ENCODE results near the gene ZFP64. TPM values are rescaled to one million over a fixed set of nuclear protein-coding genes. Genes with fewer than 3 reads are reported as not detected.
A peak's percentile ranks its signal among the peaks of the same experiment; 100 is the strongest.

The ZFP64 gene
- total RNA-seq, 2 donors from 2014 or later, result 9.2 to 13.8 TPM

DNA sequence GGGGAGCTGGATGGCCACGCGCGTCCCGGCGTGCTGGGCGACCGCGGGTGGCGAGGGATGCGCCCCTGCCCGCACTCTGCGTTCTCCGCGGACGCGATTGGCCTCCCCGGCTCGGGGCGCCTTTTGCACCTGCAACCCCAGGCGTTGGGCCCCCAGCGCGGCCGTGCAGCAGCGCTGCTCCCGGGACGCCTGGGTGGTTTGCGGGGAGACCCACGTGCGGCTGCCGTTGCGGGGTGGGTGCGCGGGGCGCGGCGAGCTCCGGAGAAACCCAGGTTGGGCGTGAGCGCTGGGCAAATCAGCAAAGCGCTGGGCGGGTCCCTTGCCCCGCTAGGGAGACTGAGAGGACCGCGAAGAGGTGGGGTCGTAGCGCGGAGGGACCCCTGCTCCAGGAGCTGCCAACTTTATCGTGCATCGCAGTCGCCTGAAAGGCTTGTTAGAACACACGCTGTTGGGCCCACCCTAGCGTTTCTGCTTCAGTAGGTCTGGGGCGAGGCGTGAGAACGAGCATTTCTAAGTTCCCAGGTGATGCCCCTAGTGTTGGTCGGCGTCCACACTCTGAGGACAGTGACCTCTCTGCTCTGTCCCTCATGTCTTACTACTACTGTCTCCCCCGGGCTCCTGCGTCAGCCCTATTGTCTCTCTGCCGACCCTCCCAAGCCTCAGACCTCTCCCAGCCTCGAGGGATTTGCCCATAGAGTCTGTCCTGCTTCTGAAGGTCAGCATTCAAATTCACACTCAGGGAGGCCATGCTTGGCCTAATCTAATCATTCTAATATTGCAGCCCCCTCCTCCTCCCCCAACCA, 538 bp upstream of the ZFP64 start:
- H3K4me1 Mint-ChIP-seq (ENCODE audit: low read depth in 2 of 2), result peaks cover 10 to 15% of the 10 kb centered on the region in 2 donors

DNA sequence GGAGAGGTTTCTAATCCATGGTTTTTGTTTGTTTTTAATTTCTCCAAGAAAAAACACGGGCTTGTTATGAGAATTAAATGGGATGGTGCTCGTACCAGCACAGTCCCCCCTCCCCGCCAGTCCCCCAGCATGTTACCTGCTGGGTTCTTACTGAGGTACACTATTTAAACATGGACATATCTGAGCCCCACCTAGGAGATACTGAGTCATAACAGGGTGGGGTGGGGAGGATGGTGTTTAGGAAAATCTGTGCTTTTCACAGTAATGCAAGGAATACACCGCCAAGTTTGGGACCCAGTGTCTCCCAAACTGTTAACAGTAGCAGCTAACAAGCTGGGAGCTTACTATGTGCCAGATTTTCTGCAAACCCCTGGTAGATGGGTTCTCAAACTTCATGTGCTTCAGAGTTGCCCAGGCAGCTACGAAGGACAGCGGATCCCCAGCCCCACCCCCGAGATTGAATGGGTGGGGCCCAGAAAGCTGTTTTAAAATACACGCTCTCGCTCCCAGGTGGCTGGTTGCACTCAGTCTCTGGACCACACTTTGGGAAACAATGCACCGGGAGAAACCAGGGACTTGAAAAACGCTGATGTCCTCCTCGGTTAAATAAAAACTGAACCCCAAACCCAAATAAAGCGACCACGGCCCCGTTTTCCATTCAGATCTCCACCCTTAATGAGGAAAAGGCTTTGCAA, 995 bp downstream of the ZFP64 start:
- Mint-ChIP-seq H3K9me3 (no peaks in the 10 kb centered on the region), H3K4me1 (ENCODE audit: low read depth in 2 of 2) (peaks cover 10 to 15% of the 10 kb centered on the region in 2 donors), H3K27me3 (no peaks in the 10 kb centered on the region), H3K27ac (peak overlapping the region; percentile 78 to 88), H3K4me3 (peak overlapping the region; percentile 87), H3K36me3 (no peaks in the 10 kb centered on the region)
- DNase-seq (ENCODE audit: low spot score) (no peak), ATAC-seq (peak in 1 of 2 donors; percentile 36)

More for the DNA sequence above, 538 bp upstream of the ZFP64 start:
- Mint-ChIP-seq H3K9me3 (no peaks in the 10 kb centered on the region), H3K4me3 (peak overlapping the region; percentile 87), H3K27me3 (no peaks in the 10 kb centered on the region), H3K27ac (peak overlapping the region; percentile 78 to 88), H3K36me3 (no peaks in the 10 kb centered on the region)
- ATAC-seq (peak; percentile 60 to 67), DNase-seq (ENCODE audit: low spot score) (peak; percentile 74)

DNA sequence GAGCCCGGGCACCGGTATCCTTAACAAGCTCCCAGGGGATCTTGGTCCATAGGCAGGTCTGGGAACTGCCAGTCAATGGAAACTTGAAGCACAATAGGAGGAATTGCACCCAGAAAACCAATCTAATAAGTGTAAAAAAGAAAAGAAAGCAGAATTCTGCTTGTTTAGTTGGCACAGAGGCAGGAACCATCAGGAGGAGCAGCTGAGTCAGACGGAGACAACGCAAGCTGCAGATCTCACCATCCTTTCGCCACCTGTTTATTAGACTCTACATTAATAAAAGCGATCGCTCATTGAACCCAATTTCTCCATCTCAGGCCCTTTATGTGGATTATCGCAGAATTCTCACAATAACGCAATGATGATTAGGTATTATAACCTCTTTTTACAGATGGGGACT, 9.8 kb downstream of the ZFP64 start:
- H3K27me3 Mint-ChIP-seq, result no peaks in the 10 kb centered on the region
- H3K27ac Mint-ChIP-seq, result no peak overlapping the region

DNA sequence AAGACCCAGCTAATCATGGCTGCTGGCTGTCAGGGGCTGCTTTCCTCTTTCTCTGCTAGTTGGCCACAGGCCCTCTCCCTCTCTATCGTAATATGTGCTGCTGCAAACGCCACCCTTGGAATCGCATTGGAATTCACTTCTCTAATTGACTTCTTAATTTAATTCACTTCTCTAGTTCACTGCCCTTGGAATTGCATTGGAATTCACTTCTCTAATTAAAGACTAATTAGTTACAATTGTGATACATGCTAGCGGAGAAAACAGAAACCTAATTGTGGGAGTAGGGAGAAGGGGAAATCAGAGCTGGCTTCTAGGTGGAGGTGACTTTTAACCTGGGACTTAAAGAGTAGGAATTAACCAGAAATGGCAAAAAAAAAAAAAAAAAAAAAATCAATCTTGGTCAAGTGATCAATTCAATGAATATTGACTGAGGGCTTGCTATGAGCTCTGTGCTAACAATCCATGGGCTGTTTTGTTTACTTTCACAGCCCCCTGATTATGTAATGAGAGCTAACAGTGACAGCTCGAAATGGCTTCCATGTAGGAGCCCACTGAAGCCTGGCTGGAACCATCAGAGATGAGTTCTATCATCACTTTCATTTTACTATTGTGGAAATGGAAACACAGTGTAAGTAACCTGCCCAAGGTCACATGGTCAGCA, 11.3 kb downstream of the ZFP64 start:
- H3K9me3 Mint-ChIP-seq, result no peaks in the 10 kb centered on the region
- ATAC-seq, result no peak
- peak overlapping the region; percentile 62 for H3K4me3 Mint-ChIP-seq
- peaks cover 20 to 25% of the 10 kb centered on the region in 2 donors for H3K4me1 Mint-ChIP-seq (ENCODE audit: low read depth in 2 of 2)
- DNase-seq (ENCODE audit: low spot score), result no peak
- H3K27ac Mint-ChIP-seq, result peak overlapping the region; percentile 73 to 80
- no peaks in the 10 kb centered on the region for H3K27me3 Mint-ChIP-seq
- peaks cover 14% of the 10 kb centered on the region for H3K36me3 Mint-ChIP-seq

More for the DNA sequence above, 9.8 kb downstream of the ZFP64 start:
- ATAC-seq (no peak), DNase-seq (ENCODE audit: low spot score) (no peak)
- Mint-ChIP-seq H3K36me3 (peaks cover 14% of the 10 kb centered on the region), H3K4me3 (no peak overlapping the region), H3K9me3 (no peaks in the 10 kb centered on the region), H3K4me1 (ENCODE audit: low read depth in 2 of 2) (peaks cover 20 to 25% of the 10 kb centered on the region in 2 donors)

DNA sequence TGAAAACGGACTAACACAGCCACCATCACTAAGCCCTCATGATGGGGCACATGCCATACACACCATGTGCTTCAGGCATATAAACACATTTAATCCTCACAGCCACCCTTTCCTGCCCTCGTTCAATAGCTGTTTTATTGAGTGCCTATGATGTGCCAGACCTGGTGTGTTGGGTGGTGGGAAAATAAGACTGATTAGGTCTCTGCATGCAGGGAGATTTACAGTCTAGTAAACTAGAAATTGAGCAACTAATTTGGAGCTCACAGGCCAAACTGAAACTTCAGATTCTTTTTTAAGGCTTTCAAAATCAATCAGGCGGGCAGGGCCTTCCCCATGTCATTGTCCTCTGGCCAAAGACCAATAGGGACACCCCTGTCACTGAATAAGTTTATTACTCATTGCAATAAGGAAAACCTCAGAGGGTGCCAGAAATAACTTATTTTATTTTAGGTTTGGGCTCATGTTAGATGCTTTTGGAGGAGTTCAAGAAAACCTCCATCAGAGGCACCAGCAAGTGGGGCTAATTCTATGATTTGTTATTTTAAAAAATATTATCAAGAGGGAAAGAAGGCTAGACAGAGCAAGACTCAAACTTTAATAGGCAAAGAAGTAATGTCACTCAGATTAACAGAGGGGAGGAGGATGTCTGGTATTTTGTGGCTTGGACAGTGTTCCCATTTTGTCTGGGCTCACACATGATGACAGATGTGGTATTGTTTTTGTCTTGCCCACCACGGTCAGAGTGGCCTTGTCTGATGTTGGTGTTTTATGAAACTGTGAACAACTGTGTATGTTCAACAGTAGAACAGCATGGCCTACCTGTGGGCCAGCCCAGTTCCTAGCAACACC, 12.0 kb downstream of the ZFP64 start:
- H3K4me1 Mint-ChIP-seq (ENCODE audit: low read depth in 2 of 2), result peaks cover 20 to 25% of the 10 kb centered on the region in 2 donors
- no peak for DNase-seq (ENCODE audit: low spot score)
- peaks cover 14% of the 10 kb centered on the region for H3K36me3 Mint-ChIP-seq
- peak overlapping the region; percentile 62 for H3K4me3 Mint-ChIP-seq
- no peaks in the 10 kb centered on the region for H3K9me3 Mint-ChIP-seq
- ATAC-seq, result peak; percentile 92 to 93
- H3K27ac Mint-ChIP-seq, result peak overlapping the region; percentile 73 to 80
- H3K27me3 Mint-ChIP-seq, result no peaks in the 10 kb centered on the region

DNA sequence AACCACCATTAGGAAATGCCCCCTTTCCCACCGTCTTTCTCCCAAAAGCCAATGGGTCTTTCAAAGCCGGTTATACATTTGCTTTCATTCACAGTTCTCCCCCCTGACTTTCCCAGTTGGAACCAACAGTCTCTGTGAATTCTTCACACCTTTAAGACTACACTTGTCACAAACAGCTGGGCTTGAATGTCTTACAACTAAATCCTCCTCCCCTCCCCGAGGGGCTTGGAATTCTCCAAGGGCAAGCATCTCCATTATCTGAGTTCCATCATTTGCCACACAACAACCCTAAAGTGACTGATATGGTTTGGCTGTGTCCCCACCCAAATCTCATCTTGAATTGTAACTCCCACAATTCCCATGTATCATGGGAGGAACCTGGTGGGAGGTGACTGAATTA, 12.9 kb downstream of the ZFP64 start:
- Mint-ChIP-seq H3K4me1 (ENCODE audit: low read depth in 2 of 2) (peaks cover 20 to 25% of the 10 kb centered on the region in 2 donors), H3K36me3 (peaks cover 14% of the 10 kb centered on the region), H3K4me3 (peak overlapping the region; percentile 62), H3K9me3 (no peaks in the 10 kb centered on the region), H3K27me3 (no peaks in the 10 kb centered on the region), H3K27ac (peak overlapping the region; percentile 73 to 80)
- ATAC-seq, result no peak
- no peak for DNase-seq (ENCODE audit: low spot score)

DNA sequence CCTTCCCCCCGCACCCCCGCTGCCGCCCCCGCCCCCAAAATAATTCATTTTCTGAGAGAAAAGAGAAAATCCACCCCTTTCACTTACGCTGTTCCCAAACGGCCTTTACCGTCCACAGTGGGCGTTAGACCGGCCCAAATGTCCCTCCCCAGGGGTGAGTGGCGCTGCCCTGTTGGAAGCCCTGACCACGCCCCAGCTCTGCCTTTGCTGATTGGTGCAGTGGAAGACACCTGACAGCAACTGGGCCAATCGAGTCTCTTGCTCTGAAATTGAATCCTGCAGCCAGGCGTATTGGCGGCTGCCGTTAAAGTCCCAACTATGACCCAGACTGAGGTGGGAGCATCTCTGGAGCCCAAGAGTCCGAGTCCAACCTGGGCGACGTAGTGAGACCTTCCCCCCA, 15.7 kb downstream of the ZFP64 start:
- Mint-ChIP-seq H3K4me3 (no peak overlapping the region), H3K4me1 (ENCODE audit: low read depth in 2 of 2) (peaks cover 19 to 26% of the 10 kb centered on the region in 2 donors), H3K36me3 (peaks cover 15% of the 10 kb centered on the region), H3K9me3 (no peaks in the 10 kb centered on the region), H3K27ac (no peak overlapping the region), H3K27me3 (no peaks in the 10 kb centered on the region)
- ATAC-seq, result no peak
- no peak for DNase-seq (ENCODE audit: low spot score)

DNA sequence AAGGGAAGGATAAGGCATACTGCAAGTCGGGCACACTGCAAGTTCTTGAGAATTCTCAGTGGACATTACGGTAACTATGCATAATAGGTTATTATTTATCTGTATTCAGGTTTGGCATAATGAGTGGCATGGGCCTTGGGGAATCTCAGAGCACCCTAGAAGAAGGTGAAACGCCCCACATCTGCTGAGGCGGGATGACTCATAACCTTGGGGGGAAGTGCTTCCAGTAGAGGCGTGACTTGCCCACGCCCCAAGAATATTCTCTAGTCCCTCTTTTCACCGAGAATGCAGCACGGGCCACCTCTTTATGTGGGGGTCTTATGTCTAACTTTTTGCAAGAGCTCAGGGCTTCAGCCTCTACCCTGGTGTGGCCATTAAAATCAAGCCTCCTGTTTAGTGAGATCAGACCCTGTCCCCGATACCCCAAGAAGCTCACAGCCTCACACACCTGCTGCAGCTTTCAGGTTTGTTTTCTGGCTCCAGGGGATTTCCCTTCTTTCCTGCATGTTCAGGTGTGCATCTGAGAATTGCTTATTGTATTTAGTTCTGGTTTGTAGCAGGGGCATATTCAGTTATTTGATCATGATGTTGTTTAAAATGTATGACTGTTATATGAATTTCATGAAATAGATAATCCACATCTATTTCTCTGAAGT, 19.1 kb downstream of the ZFP64 start:
- Mint-ChIP-seq H3K4me3 (no peak overlapping the region), H3K9me3 (no peaks in the 10 kb centered on the region), H3K27ac (no peak overlapping the region), H3K27me3 (no peaks in the 10 kb centered on the region), H3K36me3 (peaks cover 7% of the 10 kb centered on the region), H3K4me1 (ENCODE audit: low read depth in 2 of 2) (peaks cover 5% of the 10 kb centered on the region in 2 donors)
- ATAC-seq, result no peak
- DNase-seq (ENCODE audit: low spot score), result no peak

DNA sequence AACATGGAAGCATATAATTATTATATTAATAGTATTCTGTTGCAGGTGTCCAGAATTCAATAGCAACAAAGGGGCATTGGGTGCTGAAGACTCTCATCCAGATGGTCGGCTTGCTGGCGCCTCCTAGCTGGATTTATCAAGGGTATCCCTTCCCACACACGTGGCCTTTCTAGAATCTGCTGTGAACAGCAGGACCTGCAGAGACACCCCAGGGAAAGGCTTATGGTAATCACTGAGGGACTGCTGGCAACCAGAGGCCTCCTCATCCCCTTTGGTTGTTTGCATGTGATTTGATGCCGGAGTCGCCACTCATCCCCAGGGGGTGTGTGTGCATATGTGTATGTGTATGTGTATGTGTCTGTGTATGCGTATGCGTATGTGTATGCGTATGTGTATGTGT, 20.6 kb downstream of the ZFP64 start:
- no peak for ATAC-seq
- DNase-seq (ENCODE audit: low spot score), result no peak
- no peak overlapping the region for H3K27ac Mint-ChIP-seq
- peaks cover 5% of the 10 kb centered on the region in 2 donors for H3K4me1 Mint-ChIP-seq (ENCODE audit: low read depth in 2 of 2)
- no peaks in the 10 kb centered on the region for H3K9me3 Mint-ChIP-seq
- no peak overlapping the region for H3K4me3 Mint-ChIP-seq
- no peaks in the 10 kb centered on the region for H3K27me3 Mint-ChIP-seq
- H3K36me3 Mint-ChIP-seq, result peaks cover 7% of the 10 kb centered on the region

DNA sequence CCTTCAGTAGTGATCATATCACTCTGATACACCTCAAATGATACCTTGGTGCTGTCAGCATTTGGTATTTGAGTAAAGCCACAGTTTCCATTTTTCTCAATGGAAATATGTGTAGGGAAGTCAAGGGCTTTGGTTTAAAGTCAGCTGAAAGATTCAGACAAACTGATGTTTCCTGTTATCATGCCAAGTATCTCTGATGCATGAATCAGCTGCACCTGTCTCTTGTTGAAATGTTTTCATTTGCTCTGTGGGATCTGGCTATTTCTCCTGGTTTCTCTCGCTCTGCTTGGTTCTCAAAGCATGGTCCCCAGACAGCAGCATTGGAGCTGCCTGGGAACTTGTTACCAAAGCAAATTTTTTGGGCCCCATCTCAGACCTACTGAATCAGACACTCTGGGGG, 23.5 kb downstream of the ZFP64 start:
- peaks cover 5% of the 10 kb centered on the region in 2 donors for H3K4me1 Mint-ChIP-seq (ENCODE audit: low read depth in 2 of 2)
- H3K9me3 Mint-ChIP-seq, result no peaks in the 10 kb centered on the region
- ATAC-seq (no peak), DNase-seq (ENCODE audit: low spot score) (no peak)
- no peaks in the 10 kb centered on the region for H3K27me3 Mint-ChIP-seq
- no peak overlapping the region for H3K27ac Mint-ChIP-seq
- no peak overlapping the region for H3K4me3 Mint-ChIP-seq
- H3K36me3 Mint-ChIP-seq, result peaks cover 16% of the 10 kb centered on the region

DNA sequence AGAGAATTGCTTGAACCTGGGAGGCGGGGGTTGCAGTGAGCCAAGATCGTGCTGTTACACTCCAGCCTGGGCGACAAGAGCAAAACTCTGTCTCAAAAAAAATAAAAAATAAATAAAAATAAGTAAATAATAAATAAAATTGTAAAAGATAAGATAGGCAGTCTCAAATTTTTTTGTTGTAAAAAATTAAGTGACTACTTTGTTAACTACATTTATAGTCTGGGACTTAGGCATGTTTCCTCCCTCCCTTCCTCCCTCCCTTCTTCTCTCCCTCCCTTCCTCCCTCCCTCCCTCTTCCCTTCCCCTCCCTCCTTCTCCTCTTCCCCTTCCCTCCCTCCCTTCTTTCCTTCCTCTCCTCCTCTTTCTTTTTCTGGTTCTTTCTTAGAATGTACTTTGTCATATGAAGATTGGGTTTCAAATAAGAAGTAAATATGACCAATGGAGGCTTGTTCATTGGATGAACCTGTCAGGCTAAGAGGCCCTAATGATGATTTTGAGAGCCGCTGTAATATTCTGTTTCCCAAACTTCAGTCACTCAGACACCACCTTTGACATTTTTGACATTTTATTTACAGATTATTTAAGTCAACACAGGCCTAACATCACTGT, 24.2 kb downstream of the ZFP64 start:
- Mint-ChIP-seq H3K4me3 (no peak overlapping the region), H3K36me3 (peaks cover 14% of the 10 kb centered on the region), H3K27ac (no peak overlapping the region), H3K27me3 (no peaks in the 10 kb centered on the region), H3K4me1 (ENCODE audit: low read depth in 2 of 2) (peaks cover 0 to 5% of the 10 kb centered on the region in 2 donors), H3K9me3 (no peaks in the 10 kb centered on the region)
- DNase-seq (ENCODE audit: low spot score), result no peak
- no peak for ATAC-seq

DNA sequence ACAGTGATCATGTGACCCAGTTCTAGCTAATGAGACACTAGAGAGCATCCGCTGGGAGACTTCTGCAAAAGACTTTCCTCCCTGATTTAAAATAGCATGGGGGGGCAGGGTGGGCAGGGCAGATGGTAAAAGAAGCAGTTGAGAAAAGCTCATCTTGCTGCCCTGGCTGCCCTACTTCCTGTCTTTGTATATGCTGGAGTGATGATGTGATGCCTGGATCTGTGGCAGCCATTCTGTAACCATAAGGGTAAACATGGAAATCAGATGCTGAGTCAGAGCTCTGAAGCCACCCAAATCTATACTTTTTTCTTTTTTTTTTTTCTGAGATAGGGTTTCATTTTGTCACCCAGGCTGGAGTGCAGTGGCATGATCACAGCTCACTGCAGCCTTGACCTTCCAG, 25.4 kb downstream of the ZFP64 start:
- no peaks in the 10 kb centered on the region for H3K9me3 Mint-ChIP-seq
- H3K27me3 Mint-ChIP-seq, result no peaks in the 10 kb centered on the region
- H3K4me1 Mint-ChIP-seq (ENCODE audit: low read depth in 2 of 2), result peaks cover 0 to 8% of the 10 kb centered on the region in 2 donors
- no peak overlapping the region for H3K27ac Mint-ChIP-seq
- DNase-seq (ENCODE audit: low spot score) (no peak), ATAC-seq (no peak)
- no peak overlapping the region for H3K4me3 Mint-ChIP-seq
- peaks cover 9% of the 10 kb centered on the region for H3K36me3 Mint-ChIP-seq

All from natural killer cell treated with Interleukin-12 subunit alpha and Interleukin-12 subunit beta and Interleukin-15 and Interleukin-18, amount 100 ng/mL, for 72 hours (primary cell).